Adrenal gland (tissue), 12 donors: ENCODE data around the gene LAMA2. TPM values are rescaled to one million over a fixed set of nuclear protein-coding genes. Genes with fewer than 3 reads are reported as not detected.

Source experiments
- DNase-seq, 7 donors: peaks; one replicate each; pipeline ENCODE4 v3.0.0-alpha.2; 2019 to 2020
- H3K27ac ChIP-seq, 5 donors: fragments of 200-600 bp; sonication (generic) in 4 of 5; 1 replicate in 3 of 5; 2 replicates in 2 of 5; pipeline versions ENCODE4 v1.5.1 to v1.8.0; 2016 to 2020; ENCODE audit warnings: mild to moderate bottlenecking in 1 of 5
- H3K27me3 ChIP-seq: fragments of 200-600 bp; 2 replicates; pipeline ENCODE4 v1.8.0; 2021
- H3K36me3 ChIP-seq, 2 donors: fragments of 200-600 bp; replicated peaks in 1 of 2; 1 replicate in 1 of 2; 2 replicates in 1 of 2; pipeline versions ENCODE4 v1.5.1 to v1.8.0; 2018 to 2022
- H3K4me1 ChIP-seq, 2 donors: fragments of 200-600 bp; replicated peaks in 1 of 2; 1 replicate in 1 of 2; 2 replicates in 1 of 2; pipeline versions ENCODE4 v1.5.1 to v1.8.0; 2018 to 2021
- H3K4me3 ChIP-seq, 4 donors: fragments of 200-600 bp; sonication (generic) in 3 of 4; one replicate each; pipeline ENCODE4 v1.5.1; 2016 to 2018
- H3K9me3 ChIP-seq, 3 donors: fragments of 200-600 bp; sonication (generic) in 1 of 3; replicated peaks in 1 of 3; 1 replicate in 2 of 3; 2 replicates in 1 of 3; pipeline versions ENCODE4 v1.5.1 to v1.8.0; 2016 to 2021
- CTCF ChIP-seq, 6 experiments: fragments of 450-650 bp in 4 of 6; fragments of 200-600 bp in 2 of 6; sonication (generic) in 1 of 6; IDR thresholded peaks; 1 replicate in 5 of 6; 2 replicates in 1 of 6; pipeline versions ENCODE4 v1.5.1 to v1.8.0; 2016 to 2021; ENCODE audit warnings: antibody characterized with exemption in 6 of 6, mild to moderate bottlenecking in 2 of 6, moderate library complexity in 1 of 6
- POLR2A ChIP-seq, 2 donors: fragments of 450-650 bp; IDR thresholded peaks; one replicate each; pipeline ENCODE4 v1.6.1; 2017; ENCODE audit warnings: antibody characterized with exemption in 2 of 2, mild to moderate bottlenecking in 2 of 2, moderate library complexity in 1 of 2
- WGBS, 4 donors: extraction: QIAGEN DNeasy Blood & Tissue Kit in 2 of 4; methylation state at CpG; one replicate each; pipeline versions ENCODE4 v1.1.5 to v1.1.7; 2013 to 2017; 5-methylcytosine and 5-hydroxymethylcytosine counted together
- intact Hi-C, 2 donors: fragments of 100-400 bp; cut with DNase I; formaldehyde crosslinking; loops; one replicate each; pipeline versions ENCODE4 v1.14.1 to v1.15.0; 2022 to 2023
- polyA plus RNA-seq, 3 donors: library from polyadenylated mRNA; stranded (reverse); fragments of 200-250 nt in 2 of 3; fragments of 350-450 nt in 1 of 3; fragmentation: Illumina TruSeq in 1 of 3; extraction: RNeasy Lipid Tissue Mini Kit (QIAGEN cat#74804) in 1 of 3; gene quantifications; one replicate each; pipeline ENCODE4 v1.2.3, GENCODE V29; 2013 to 2014
- total RNA-seq, 9 donors: library from RNA; depleted of rRNA in 4 of 9; stranded (reverse); fragments of >200 nt in 4 of 9; fragments of 120-200 nt in 1 of 9; fragmentation: NEBNext Ultra II Directional in 1 of 9; extraction: Animal tissue kit (Norgen Biotek cat#: 25700) in 1 of 9; gene quantifications; one replicate each; pipeline versions ENCODE4 v1.1.0 to v1.2.4, GENCODE V29; 2013 to 2023
- donor health status: healthy with polysubstance abuse.
- donor health status: Bipolar disorder and iron deficiency.
- donor health status: DM: yes; HTN: yes; CAD: no.
- donor health status: DM: no; HTN: no; CAD: no.
- donor health status: DM: no; HTN: no; CAD: no.
- donor health status: DM: yes; HTN: yes; CAD: no.

LAMA2 gene
- total and polyA plus RNA-seq, 12 donors: 5.8 to 105 (median 38.9) TPM

DNA sequence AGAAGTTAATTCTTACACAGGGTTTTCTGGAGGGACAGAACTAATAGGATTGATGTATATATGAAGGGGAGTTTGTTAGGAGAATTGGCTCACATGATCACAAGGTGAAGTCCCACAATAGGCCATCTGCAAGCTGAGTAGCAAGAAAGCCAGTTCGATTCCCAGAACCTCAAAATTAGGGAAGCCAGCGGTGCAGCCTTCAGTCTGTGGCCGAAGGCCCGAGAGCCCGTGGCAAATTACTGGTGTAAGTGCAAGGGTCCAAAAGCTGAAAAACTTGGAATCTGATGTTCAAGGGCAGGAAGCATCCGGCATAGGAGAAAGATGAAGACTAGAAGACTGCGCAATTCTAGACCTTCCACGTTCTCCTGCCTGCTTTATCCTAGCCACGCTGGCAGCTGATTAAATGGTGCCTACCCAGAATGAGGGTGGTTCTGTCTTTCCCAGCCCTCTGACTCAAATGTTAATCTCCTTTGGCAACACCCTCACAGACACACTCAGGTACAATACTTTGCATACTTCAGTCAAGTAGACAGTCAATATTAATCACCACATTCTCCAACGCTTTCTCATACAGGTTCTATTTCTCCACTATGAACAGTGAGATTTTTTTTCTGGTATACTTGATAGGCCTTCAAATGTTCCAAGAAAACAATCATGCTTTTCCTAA lies 357.0 kb downstream of the LAMA2 start:
- no peaks in the 10 kb centered on the region for H3K9me3 ChIP-seq
- DNase-seq: no peak
- 91 to 95% (median 92%) methylated on average over 10 of the region's 10 CpGs for WGBS, 4 donors
- H3K36me3 ChIP-seq: no peaks in the 10 kb centered on the region
- H3K27ac ChIP-seq: no peak overlapping the region
- intact Hi-C loops: no loop called here
- TF ChIP-seq POLR2A (IDR thresholded peaks at IDR 0.05): no peak
- TF ChIP-seq CTCF (IDR thresholded peaks at IDR 0.05): no peak
- H3K4me1 ChIP-seq: peaks cover 11 to 24% of the 10 kb centered on the region in 2 donors
- H3K4me3 ChIP-seq: no peak overlapping the region
- no peaks in the 10 kb centered on the region for H3K27me3 ChIP-seq

GRCh38 chr6:129240492-129240853 lies 357.5 kb downstream of the LAMA2 start:
- H3K4me3 ChIP-seq: no peak overlapping the region
- WGBS, 4 donors: 87 to 97% (median 94%) methylated on average over 2 of the region's 2 CpGs
- no peaks in the 10 kb centered on the region for H3K27me3 ChIP-seq
- no peaks in the 10 kb centered on the region for H3K9me3 ChIP-seq
- no peaks in the 10 kb centered on the region for H3K36me3 ChIP-seq
- TF ChIP-seq CTCF (IDR thresholded peaks at IDR 0.05): no peak
- TF ChIP-seq POLR2A (IDR thresholded peaks at IDR 0.05): no peak
- intact Hi-C loops: no loop called here
- no peak for DNase-seq
- no peak overlapping the region for H3K27ac ChIP-seq
- peaks cover 10 to 21% of the 10 kb centered on the region in 2 donors for H3K4me1 ChIP-seq

- no peaks in the 10 kb centered on the region for H3K36me3 ChIP-seq
- H3K9me3 ChIP-seq: no peaks in the 10 kb centered on the region
- H3K27me3 ChIP-seq: no peaks in the 10 kb centered on the region
- H3K4me1 ChIP-seq: peaks cover 0 to 11% of the 10 kb centered on the region in 2 donors
- intact Hi-C loops: no loop called here
- 73 to 84% (median 77%) methylated on average over 2 of the region's 2 CpGs for WGBS, 4 donors
- no peak overlapping the region for H3K27ac ChIP-seq
- no peak for TF ChIP-seq CTCF (IDR thresholded peaks at IDR 0.05)
- no peak for TF ChIP-seq POLR2A (IDR thresholded peaks at IDR 0.05)
- no peak overlapping the region for H3K4me3 ChIP-seq
- DNase-seq: no peak
Observed at GRCh38 chr6:129242546-129242945, 359.6 kb downstream of the LAMA2 start.

- 28 to 35% (median 33%) methylated on average over 2 of the region's 2 CpGs for WGBS, 4 donors
- no peak for TF ChIP-seq CTCF (IDR thresholded peaks at IDR 0.05)
- no peak for TF ChIP-seq POLR2A (IDR thresholded peaks at IDR 0.05)
- H3K4me1 ChIP-seq: peaks cover 0 to 11% of the 10 kb centered on the region in 2 donors
Observed at GRCh38 chr6:129243377-129243776, 360.4 kb downstream of the LAMA2 start.

More at GRCh38 chr6:129243377-129243776, 360.4 kb downstream of the LAMA2 start:
- Histone ChIP-seq H3K27ac (no peak overlapping the region), H3K4me3 (no peak overlapping the region), H3K9me3 (no peaks in the 10 kb centered on the region), H3K36me3 (no peaks in the 10 kb centered on the region), H3K27me3 (no peaks in the 10 kb centered on the region)
- DNase-seq: no peak
- intact Hi-C loops: no loop called here
